C1 segment of cervical spinal cord (tissue), 14 donors: ENCODE results near the gene CLIP4.

Experiments
- DNase-seq, 14 donors: peaks; one replicate each; lab custom pipeline; 2025; lab: John Stamatoyannopoulos, UW

CLIP4 gene

DNA sequence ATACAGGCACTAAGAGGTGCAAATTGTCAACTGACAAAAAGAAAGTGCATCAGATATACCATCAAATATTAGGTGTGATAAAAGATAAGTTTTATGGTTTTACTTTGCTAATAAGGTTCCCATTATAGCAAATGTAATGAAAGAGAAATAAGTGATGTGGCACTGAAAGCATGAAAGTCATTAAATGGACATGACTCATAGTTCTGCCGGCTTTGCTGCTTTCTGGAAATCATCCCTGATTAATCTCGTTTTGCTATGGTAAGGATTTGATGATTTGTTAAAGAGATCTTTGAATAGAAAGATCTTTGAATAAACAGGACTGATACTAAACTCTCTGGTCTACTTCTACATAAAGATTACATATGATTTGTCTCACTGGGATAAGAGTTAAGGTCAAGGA lies 72.7 kb downstream of the CLIP4 start:
- DNase-seq: no peak

DNA sequence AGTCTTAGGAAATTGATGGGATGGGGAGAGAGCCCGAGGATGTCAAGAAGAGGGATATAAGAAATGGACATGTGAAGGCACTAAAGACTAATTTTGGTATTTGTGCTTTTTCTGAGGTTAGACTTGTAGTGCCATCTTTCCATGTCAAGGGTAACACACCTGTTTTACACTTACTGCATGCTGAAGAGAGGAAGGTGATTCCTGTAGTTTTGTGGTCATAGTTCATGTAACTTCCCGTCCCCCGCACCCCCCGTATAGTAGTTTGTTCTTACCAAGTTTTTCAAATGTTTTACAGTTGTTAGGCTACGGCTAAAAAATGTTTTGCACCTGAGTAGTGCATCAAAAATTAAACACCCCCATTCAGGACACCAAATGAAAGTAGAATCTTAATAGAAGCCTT lies 73.8 kb downstream of the CLIP4 start:
- no peak for DNase-seq

DNA sequence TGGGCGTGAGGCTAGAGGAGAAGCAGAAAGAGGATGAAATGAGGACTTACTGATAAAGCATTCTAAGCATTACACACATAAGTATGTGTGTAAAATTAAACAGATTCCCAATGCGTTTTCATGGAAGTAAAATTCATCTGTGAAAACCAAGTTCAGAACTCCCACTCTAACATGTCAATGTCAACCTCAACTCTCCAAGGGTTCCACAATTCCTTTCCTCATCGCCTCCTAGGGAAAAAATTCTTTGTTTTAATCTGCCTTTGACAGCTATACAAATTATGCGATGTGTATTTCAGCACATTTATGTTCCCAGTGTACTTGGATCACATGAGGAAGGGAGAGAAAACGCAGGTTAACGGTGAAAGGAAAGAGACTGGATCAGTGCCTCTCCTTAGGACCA lies 76.6 kb downstream of the CLIP4 start:
- DNase-seq: no peak

DNA sequence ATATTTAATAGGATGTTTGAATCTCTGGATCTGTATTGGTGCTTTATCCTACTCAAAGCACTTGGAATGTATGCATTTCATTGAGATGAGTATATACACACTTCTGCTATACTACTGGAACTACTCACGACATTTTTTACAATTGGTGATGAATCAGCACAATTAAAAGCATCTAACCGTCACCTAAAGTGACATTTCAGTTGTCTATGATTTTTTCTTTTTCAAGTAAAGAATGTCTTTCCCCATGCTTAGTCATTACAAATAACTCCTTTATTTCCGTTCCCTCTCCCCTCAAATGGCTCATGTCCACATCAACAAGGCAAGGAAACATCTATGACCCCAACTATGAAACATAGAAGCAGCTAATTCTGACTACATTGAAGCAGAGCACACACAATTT lies 77.3 kb downstream of the CLIP4 start:
- no peak for DNase-seq

DNA sequence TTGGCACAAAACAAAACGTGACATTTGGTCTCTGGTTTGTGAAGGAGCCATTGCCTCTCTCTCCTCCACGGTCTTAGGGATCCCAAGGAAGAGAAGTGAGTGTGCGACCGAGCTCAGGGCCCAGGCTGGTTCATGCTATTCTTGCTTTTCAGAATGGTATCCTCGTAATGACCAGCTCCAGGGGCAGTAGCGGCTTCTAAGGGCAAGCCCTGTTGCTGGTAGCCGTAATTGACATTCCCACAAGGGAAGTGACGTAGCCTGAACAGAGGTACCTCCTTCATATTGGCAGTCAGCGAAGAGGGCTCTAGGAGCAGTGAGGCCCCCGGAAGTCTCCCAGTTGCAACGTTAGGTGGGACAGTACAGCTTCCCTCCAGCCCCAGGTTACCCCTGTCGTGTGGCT lies 77.9 kb downstream of the CLIP4 start:
- no peak for DNase-seq

DNA sequence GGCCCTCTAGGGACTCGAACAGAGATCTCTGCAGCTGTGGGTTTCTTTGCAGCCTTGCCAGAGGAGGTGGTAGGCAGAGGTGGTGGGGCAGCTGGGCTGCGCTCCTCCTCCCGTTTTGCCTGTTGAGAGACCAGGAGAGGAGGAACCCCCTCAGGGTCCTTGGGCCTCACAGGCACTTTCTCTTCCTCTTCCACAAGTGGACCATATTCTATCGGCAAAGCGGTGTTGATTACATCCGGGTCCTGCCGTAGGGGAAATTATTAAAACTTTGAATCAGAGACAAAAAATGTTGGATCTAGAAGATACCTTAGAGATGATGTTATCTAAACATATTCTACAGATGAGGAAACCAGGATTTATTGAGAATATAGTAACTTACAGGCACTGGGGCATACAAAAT lies 78.5 kb downstream of the CLIP4 start:
- DNase-seq: no peak

DNA sequence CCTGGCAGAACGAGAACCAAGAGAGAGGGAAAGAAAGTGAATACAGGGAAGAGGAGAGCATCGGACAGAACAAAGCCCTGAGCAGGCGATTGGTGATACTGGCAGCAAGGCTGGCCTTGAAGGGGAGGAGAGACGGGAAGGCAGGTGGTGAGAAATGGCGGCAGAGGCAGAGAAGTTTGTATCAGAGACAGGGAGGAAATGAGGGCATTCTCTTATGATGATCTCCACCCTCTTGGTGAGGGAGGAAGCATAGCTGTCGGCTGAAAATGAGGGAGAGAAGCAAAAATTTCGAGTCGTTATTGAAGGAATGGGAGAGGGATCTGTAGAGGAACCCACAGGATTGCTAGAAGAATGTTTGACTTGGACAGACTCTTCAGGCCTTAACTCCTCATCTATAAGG lies 80.6 kb downstream of the CLIP4 start:
- no peak for DNase-seq

DNA sequence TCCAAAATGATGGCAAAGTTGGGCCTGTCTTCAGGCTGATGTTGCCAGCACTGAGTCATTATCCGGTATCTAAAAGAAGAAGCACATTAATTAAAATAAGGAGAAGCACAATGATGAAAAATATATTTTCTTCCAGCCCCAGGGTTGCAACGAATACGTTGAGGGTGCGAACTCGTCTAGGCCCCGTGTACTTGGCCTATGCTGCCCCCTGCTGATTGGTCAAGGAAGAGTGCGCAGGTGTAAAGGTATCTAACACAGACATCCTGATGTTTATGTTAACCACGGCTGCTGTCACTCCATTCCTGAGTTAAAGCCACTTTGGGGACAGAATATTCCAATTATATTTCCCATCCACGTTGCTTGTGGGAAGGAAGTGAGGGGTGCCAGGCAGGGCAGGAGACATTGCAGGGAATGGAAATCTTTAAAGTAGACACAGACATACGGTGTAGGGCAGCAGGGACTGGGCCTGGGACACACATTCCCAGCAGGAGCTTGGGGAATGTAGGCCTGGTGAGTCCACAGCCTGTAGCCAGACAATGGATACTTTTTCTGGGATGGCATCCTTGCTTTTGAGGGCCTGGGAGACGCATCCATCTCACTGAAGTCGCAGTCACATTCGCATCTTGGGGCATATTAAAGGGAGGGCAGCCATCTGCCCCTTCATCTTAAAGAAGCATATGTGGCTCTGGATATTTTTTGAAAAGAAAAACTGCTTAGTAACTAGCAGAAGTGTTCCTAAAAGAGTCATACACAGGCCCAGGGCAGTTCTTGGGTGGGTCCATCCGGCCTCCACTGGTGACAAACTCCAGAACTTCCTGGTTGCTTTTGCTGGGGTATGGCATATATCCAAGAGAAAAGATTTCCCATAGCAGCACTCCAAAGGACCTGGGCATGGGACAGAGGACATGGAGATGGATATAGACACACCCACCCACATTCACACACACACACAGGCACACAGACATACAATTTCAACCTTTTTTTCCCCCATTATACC lies 81.9 kb downstream of the CLIP4 start:
- DNase-seq: peak in 9 of 14 donors; percentile 6 to 68 (median 20)

DNA sequence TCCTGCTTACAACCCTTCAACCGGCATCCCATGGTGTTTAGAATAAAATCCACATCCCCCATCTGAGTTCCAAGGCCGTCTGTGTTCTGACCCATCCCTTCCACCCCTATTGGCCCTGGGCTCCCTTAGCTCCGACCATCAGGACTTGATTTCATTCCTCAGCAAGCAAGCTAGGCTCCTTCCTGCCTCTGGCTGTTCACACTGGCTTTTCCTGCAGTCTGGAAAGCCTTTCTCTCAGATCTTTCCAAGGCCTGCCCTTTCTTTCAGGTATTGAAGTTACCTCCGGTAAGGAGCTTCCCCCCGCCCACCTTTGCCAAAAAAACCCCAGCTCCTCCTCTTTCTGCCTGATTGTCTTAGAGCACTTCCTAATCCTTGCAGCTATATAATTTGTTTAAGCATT lies 86.8 kb downstream of the CLIP4 start:
- DNase-seq: no peak

DNA sequence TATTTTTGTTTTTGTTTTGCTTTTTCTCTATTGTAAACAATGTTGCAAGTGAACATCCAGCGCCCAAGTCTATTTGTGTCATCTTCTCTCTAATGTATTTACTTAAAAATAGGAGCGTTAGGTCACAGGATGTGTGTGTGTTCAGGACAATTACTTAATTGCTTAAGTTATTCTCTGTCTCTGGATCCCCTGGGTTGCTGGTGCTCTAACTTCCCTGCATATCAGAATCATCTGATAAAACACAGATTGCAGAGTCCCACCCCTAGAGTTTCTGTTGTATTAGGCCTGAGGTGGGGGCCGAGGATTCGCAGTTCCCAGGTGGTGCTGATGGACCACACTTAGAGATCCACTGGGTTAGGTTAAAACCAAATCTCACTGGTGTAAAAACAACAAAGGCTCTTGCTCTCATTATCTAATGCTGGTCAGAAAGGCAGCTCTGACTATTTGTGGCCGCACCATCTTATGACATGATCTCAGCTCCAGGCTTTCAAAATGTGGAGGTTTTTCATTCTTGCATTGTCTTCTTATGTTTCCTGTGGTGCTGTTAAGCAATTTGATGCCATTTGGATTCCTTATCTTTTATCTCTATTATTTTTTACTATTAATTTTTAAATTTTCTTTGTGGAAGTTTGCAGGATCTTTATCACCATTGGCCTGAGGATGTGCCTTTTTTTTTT lies 87.7 kb downstream of the CLIP4 start:
- no peak for DNase-seq

DNA sequence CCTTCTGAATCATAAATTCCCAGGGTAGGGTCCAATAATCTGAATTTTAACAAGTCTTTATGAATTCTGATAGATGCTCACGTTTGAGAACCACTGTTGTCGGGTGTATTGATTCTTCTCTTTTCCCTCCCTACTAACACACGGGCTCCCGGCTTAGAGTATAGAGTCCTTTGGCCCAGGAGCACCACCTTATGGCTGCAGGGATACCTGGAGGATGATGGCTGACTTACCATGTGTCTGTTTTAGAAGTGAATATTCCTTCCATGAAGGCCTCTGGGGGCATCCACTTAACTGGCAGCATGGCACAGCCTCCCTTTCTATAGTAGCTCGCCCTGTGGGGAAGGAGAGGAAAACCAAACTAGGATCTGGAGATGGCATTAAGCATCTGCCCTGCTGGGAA lies 91.7 kb downstream of the CLIP4 start:
- no peak for DNase-seq

DNA sequence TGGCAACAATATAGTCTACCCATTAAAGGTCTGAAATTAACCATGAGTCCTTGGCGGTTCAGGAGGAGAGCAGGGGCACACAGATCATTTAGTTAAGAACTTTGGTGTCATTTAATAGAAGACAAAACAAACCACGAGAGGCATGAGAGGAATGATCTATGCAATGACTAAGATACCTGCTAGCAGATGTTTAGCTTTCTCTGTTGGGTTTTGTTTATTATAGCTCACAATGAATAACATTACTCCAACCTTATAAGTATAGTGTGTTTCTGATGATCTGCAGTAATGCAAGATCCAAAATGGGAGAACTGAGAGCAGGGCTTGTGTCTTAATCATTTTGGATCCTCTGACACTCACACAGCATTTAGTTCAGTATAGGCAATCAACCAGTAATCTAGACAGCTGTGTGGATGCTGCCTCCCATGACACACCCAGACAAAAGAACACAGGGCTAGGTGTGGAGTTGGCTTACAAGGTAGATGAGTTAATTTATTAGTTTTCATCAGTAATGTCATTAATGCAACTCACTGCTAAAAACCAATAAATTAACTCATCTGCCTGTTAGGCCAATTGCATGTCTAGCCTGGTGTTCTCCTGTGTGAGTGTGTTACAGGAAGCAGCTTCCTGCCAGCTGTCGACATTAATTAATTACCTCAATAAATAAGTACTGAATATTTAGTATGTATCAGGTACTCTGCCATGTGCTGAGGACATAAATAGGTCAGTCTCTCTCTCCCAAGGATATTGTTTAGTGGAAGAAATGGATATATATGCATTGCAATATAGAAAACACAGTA lies 92.3 kb downstream of the CLIP4 start:
- no peak for DNase-seq

DNA sequence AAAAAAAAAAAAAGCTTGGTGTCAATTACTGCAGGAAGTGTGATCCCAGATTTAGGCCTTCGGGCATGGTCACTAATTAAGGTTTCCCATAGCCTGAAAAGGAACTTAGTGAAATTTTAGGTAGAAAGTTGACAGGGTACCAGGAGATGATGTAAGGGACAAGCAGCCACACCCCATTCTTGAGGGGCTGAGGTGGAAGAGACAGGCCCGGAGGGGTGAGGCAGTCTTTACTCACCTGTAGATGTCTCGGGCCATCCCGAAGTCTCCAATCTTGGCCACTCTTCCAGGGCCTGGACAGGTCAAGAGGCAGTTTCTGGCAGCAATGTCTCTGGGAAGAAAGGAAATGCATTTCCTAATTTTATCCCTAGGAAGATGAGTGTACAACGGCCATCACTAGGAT lies 94.3 kb downstream of the CLIP4 start:
- no peak for DNase-seq

DNA sequence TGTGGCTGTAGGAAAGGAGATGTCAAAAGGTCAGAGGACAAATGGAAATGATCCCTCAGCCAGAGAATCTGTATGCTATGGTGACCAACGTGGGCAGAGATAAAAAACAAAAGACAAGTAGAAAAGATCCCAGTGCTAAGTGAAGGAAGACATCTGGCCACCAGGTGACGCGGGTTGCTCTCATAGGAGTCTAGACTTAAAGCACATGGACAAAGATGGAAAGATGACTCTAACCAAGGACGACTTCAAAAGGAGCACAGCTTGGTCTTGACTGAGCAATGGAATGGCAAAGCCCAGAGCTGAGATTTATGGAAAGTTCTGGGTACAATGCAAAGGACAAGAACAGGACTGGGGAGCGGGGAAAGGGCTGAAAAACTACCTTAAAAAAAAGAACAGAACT lies 96.8 kb downstream of the CLIP4 start:
- DNase-seq: no peak

DNA sequence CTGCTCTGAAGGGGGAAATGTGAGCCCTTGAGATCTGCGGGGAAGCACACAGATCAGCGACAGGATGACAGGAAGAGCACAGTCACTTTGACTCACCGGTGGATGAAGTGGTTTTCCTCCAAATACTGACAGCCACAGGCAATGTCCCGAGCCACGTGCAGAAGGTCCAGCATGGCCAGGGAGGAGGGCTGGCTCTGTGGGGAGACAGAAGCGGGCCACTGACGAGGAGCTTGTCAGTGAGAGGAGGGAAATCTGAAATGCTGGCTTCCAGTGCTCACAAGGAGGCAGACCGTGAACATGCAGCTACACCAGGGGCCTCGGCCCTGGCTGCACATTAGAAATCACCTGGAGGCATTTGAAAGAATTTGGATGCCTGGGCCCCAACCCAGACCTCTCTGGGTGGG lies 98.7 kb downstream of the CLIP4 start:
- DNase-seq: no peak

DNA sequence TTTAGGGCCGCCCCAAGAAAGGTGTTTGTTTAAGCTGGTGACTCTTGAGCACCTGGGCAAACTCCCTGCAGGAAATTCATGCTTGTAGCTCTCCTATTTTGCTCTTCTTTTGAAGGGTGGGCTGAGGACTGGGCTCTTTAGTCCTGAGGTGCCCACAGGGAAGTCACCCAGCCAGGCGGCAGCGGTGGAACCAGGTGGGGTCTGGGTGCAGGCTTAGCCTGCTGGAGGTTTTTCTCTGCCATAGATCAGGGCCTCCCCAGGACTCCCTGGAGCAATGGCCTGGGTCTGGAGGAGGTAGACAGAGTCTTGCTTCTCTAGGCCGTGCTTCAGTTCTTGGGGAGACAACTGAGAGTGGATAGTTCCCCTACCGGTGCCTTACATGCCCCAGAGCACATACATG lies 99.9 kb downstream of the CLIP4 start:
- no peak for DNase-seq

DNA sequence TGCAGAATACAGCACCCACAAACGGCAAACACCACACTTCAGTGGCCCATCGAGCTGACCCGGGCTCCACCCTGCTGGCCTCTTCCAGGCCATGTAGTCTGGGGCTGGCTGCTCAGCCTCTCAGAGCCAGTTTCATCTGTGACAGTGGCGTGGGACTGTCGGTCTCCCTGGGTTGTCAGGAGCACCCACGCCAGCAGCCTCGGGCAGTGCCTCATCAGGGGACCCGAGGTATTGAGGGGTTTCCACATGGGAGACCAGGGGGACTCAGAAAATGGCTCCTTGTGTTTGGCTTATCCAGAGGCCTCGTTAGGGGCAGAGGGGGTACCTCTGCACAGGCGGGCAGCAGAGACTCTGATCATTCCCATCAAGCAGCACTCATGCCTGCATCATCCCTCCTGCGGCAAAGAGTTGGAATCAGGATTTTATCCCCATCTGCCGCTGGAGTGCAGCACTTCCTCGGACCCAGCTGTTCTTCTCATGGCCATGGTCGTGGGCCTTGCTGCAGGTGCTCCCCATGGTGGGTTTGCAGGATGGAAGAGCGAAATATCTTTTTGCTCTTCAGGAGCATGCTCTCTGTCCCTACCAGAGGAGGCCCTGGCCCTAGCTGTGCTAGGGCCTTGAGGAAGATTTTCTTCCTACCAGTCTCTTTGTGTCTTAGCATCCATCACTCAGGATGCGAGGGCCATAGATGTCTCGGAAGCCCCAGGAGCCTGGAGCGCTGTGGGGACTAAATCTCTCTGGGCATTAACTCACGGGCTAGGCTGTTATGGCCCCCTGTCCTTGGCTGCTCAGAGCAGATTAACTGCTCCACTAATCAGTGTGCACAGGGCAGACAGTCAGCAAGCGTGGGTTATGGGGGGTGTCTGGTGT lies 100.8 kb downstream of the CLIP4 start:
- no peak for DNase-seq

DNA sequence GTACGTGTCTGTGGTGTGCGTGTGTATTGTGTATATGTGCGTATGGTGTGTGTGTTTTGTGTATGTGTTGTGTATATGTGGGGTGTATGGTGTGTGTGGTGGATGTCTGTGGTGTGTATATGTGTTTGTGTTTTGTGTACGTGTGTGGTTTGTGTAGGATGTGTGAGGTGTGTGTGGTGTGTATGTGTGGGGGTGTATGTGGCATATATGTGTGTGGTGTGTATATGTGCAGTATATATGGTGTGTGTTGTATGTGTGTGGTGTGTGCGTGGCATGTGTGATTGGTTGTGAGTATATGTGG lies 101.3 kb downstream of the CLIP4 start:
- DNase-seq: no peak

DNA sequence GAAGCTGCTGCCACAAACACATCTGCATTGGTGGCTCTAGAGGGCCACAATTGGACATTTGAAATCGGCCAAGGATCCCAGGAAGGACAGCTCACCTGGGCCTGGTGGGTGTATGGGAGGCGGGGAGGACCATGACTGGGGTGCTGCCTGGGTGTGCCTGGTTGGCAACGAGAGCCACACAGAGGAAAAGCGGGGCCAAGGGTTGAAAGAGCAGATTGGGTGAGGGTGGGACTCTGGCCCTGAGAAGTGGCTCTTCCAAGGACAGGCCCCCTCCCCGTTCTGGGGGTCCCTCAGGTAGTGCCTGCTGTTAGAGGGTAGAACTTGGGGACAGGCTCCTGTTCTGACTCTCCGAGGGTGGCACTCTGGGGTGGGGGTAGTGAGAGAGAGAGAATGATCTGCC lies 102.9 kb downstream of the CLIP4 start:
- DNase-seq: no peak

DNA sequence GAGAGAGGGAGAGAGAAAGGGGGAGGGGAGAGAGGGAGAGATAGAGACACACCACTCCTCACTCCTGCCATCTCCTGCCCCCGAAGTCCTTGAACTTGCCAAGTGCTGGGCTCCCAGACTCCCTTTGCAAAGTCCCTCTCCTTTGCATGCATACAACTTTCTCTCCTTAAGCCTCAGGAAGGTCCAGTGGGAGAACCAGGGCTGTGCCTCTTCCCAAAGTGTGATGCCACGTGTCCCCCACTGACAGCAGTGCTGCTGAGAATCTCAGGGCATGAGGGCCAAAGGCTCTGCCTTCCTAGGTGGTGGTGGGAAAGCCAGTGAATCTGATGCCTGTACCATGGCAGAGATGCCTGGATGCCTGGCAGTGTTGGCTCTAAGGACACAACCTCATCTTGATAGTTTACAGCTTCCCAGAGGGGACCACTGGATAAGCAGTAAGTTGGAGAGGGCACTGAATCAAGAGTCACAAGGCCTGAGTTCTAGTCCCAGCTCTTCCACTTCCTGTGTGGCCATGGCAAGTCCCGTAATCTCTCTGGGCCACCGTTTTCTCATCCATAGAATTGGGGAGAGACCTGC lies 103.4 kb downstream of the CLIP4 start:
- DNase-seq: no peak

DNA sequence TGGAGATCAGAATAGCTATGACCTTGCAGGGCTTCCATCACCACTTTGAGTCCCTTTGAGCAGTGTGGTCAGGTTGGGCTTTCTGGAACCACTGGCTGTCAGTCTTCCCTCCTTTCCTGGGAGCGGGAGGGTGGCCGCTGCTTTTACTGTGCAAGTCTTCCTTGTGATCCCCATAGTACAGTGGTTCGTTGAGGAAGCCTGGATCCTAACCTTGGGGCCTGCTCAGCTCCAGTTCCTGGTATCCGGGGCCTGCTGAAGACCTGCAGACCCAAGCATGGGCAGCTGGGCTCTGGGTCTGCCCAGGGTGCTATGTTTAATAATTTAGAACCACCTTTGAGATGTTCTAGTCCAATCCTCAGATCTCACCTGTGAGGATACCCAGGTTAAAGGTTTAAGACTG lies 104.2 kb downstream of the CLIP4 start:
- DNase-seq: no peak
